Middle frontal gyrus (tissue), 1 donor: ENCODE results near the gene ELK1.
"Not testable (repeated sequence)": the region's sequence is repeated elsewhere in the genome, so short reads cannot be mapped to it uniquely, and the experiment has no call there.

ENCODE experiments used
- DNase-seq: peaks from one replicate; pipeline ENCODE4 v3.0.0-alpha.2; 2015; ENCODE audit warnings: low spot score; ENCODE audit errors: extremely low spot score

The ELK1 gene

GRCh38 chrX:47650164-47651042 is at the start of gene ELK1:
TSS of gene ELK1 (minus strand) at chrX:47650563. CDS start at chrX:47641441, 9,122 bp downstream.
- peak; percentile 87 for DNase-seq

- DNase-seq, result no peak
These were observed 46.8 kb upstream of the ELK1 start for GRCh38 chrX:47697181-47697580.

GRCh38 chrX:47690175-47690574 is 39.8 kb upstream of the ELK1 start:
- no peak for DNase-seq

- no peak for DNase-seq
These were observed 36.9 kb upstream of the ELK1 start for GRCh38 chrX:47687263-47687662.

- DNase-seq, result no peak
These were observed 33.5 kb upstream of the ELK1 start for GRCh38 chrX:47683829-47684205.

- DNase-seq, result no peak
These were observed 32.9 kb upstream of the ELK1 start for GRCh38 chrX:47683184-47683828.

GRCh38 chrX:47675959-47676859 is 25.8 kb upstream of the ELK1 start:
- not testable (repeated sequence) for DNase-seq

- no peak for DNase-seq
These were observed 24.4 kb upstream of the ELK1 start for GRCh38 chrX:47674776-47675175.

- DNase-seq, result not testable (repeated sequence)
These were observed 15.4 kb upstream of the ELK1 start for GRCh38 chrX:47665797-47666196.

- DNase-seq, result no peak
These were observed 14.4 kb upstream of the ELK1 start for GRCh38 chrX:47664737-47665136.

GRCh38 chrX:47662144-47662657 is 11.8 kb upstream of the ELK1 start:
- DNase-seq, result no peak

GRCh38 chrX:47661539-47661938 is 11.2 kb upstream of the ELK1 start:
- no peak for DNase-seq

- no peak for DNase-seq
These were observed 9.0 kb upstream of the ELK1 start for GRCh38 chrX:47659421-47659726.

GRCh38 chrX:47658684-47659420 is 8.5 kb upstream of the ELK1 start, which contains the start of gene UXT:
TSS of gene UXT (minus strand) at chrX:47659180. CDS start at chrX:47658927, 253 bp downstream.
- peak; percentile 70 for DNase-seq

GRCh38 chrX:47658301-47658683 is 7.9 kb upstream of the ELK1 start:
- no peak for DNase-seq

GRCh38 chrX:47651043-47651905 is 911 bp upstream of the ELK1 start:
- no peak for DNase-seq

- DNase-seq, result no peak
These were observed 591 bp downstream of the ELK1 start for GRCh38 chrX:47649781-47650163.

GRCh38 chrX:47649271-47649670 is 1.1 kb downstream of the ELK1 start:
- no peak for DNase-seq

- DNase-seq, result no peak
These were observed 2.0 kb downstream of the ELK1 start for GRCh38 chrX:47648376-47648775.

GRCh38 chrX:47646636-47647035 is 3.7 kb downstream of the ELK1 start:
- DNase-seq, result no peak
